Neuronal stem cell (in vitro differentiated cells): ENCODE results near the gene ZBTB7C.

Source experiments
- DNase-seq: peaks from one replicate; pipeline ENCODE4 v3.0.0-alpha.2; 2013; ENCODE audit warnings: low spot score
- H2AFZ ChIP-seq: one replicate; pipeline ENCODE4 v1.6.1; 2013; ENCODE audit warnings: mild to moderate bottlenecking, low read length, inconsistent platforms
- H2AK5ac ChIP-seq: 2 replicates; pipeline ENCODE4 v1.6.1; 2013; ENCODE audit warnings: low read depth, mild to moderate bottlenecking, inconsistent platforms, low read length, moderate library complexity, mixed read lengths
- H2BK120ac ChIP-seq: 2 replicates; pipeline ENCODE4 v1.6.1; 2013; ENCODE audit warnings: low read depth, mild to moderate bottlenecking, inconsistent platforms, low read length, moderate library complexity, mixed read lengths
- H2BK12ac ChIP-seq: one replicate; pipeline ENCODE4 v1.6.1; 2013; ENCODE audit warnings: low read length, inconsistent platforms
- H2BK15ac ChIP-seq: 2 replicates; pipeline ENCODE4 v1.6.1; 2013; ENCODE audit warnings: mild to moderate bottlenecking, low read length, inconsistent platforms, mixed read lengths
- H2BK5ac ChIP-seq: one replicate; pipeline ENCODE4 v1.6.1; 2013; ENCODE audit warnings: inconsistent platforms, mild to moderate bottlenecking, low read length, moderate library complexity
- H3K14ac ChIP-seq: one replicate; pipeline ENCODE4 v1.6.1; 2013; ENCODE audit warnings: low read length, inconsistent platforms
- H3K18ac ChIP-seq: 2 replicates; pipeline ENCODE4 v1.6.1; 2013; ENCODE audit warnings: low read length, inconsistent platforms
- H3K23ac ChIP-seq: 2 replicates; pipeline ENCODE4 v1.6.1; 2013; ENCODE audit warnings: low read depth, mild to moderate bottlenecking, mixed read lengths, low read length, inconsistent platforms; ENCODE audit not compliant: poor library complexity
- H3K27ac ChIP-seq: replicated peaks from 3 replicates; pipeline ENCODE4 v1.5.1; 2013; ENCODE audit warnings: low read length, inconsistent platforms
- H3K27me3 ChIP-seq, 3 experiments: 2 replicates each; pipeline ENCODE4 v1.6.1; 2013; ENCODE audit warnings: low read length in 3 of 3, mild to moderate bottlenecking in 2 of 3, inconsistent platforms in 1 of 3, low read depth in 1 of 3, mixed read lengths in 1 of 3, moderate library complexity in 1 of 3; ENCODE audit not compliant: control insufficient read depth in 3 of 3, insufficient read depth in 3 of 3
- H3K36me3 ChIP-seq, 2 donors: replicated peaks in 1 of 2; 2 replicates each; pipeline ENCODE4 v1.6.1; 2013; ENCODE audit warnings: low read length in 2 of 2; ENCODE audit not compliant: control insufficient read depth in 2 of 2, insufficient read depth in 2 of 2
- H3K4ac ChIP-seq: 2 replicates; pipeline ENCODE4 v1.6.1; 2013; ENCODE audit warnings: inconsistent platforms, mild to moderate bottlenecking, low read length, moderate library complexity
- H3K4me1 ChIP-seq, 2 donors: 1 replicate in 1 of 2; 2 replicates in 1 of 2; pipeline ENCODE4 v1.6.1; 2013; ENCODE audit warnings: low read length in 2 of 2, low read depth in 1 of 2; ENCODE audit not compliant: control insufficient read depth in 2 of 2, insufficient read depth in 1 of 2
- H3K4me2 ChIP-seq: one replicate; pipeline ENCODE4 v1.6.1; 2013; ENCODE audit warnings: mild to moderate bottlenecking, low read length, inconsistent platforms; ENCODE audit not compliant: insufficient read depth, poor library complexity, severe bottlenecking
- H3K4me3 ChIP-seq, 2 donors: 2 replicates each; pipeline ENCODE4 v1.5.1; 2013; ENCODE audit warnings: low read length in 2 of 2, mild to moderate bottlenecking in 2 of 2, inconsistent platforms in 1 of 2, moderate library complexity in 1 of 2
- H3K79me1 ChIP-seq: one replicate; pipeline ENCODE4 v1.6.1; 2013; ENCODE audit warnings: low read depth, mild to moderate bottlenecking, inconsistent platforms, low read length, moderate library complexity
- H3K9ac ChIP-seq: one replicate; pipeline ENCODE4 v1.6.1; 2013; ENCODE audit warnings: mild to moderate bottlenecking, low read depth, low read length, inconsistent platforms; ENCODE audit not compliant: poor library complexity
- H3K9me3 ChIP-seq, 2 donors: replicated peaks in 1 of 2; 2 replicates each; pipeline versions ENCODE3 to v1.6.1; 2013; ENCODE audit warnings: low read length in 2 of 2, mild to moderate bottlenecking in 2 of 2, inconsistent platforms in 1 of 2, low read depth in 1 of 2, mixed read lengths in 1 of 2, moderate library complexity in 1 of 2; ENCODE audit not compliant: control insufficient read depth in 2 of 2, insufficient read depth in 1 of 2
- H4K8ac ChIP-seq: one replicate; pipeline ENCODE4 v1.6.1; 2013; ENCODE audit warnings: low read depth, mild to moderate bottlenecking, inconsistent platforms, low read length, moderate library complexity
- H4K91ac ChIP-seq: one replicate; pipeline ENCODE4 v1.6.1; 2013; ENCODE audit warnings: low read length, low read depth, mild to moderate bottlenecking, inconsistent platforms; ENCODE audit not compliant: poor library complexity
- WGBS, 2 donors: extraction: QIAGEN DNeasy Blood & Tissue Kit; methylation state at CpG; one replicate each; pipeline ENCODE4 v1.1.7; 2013; ENCODE audit warnings: missing lambda C conversion rate in 2 of 2, mixed read lengths in 1 of 2; ENCODE audit not compliant: insufficient read length in 2 of 2, insufficient replicate concordance in 1 of 2; ENCODE audit errors: extremely low coverage in 2 of 2; 5-methylcytosine and 5-hydroxymethylcytosine counted together

ZBTB7C gene

GRCh38 chr18:48296581-48296980 lies 112.6 kb downstream of the ZBTB7C start:
- H2AFZ ChIP-seq: no peak overlapping the region
- no peak overlapping the region for H3K27ac ChIP-seq
- H3K4me1 ChIP-seq: peaks cover 0 to 22% of the 10 kb centered on the region in 2 donors
- no peak overlapping the region for H2AK5ac ChIP-seq
- H3K18ac ChIP-seq: no peak overlapping the region
- no peaks in the 10 kb centered on the region for H3K36me3 ChIP-seq
- peak overlapping the region; percentile 18 for H3K9ac ChIP-seq
- no peak overlapping the region for H3K4ac ChIP-seq
- H2BK5ac ChIP-seq: no peak overlapping the region
- no peak overlapping the region for H4K8ac ChIP-seq
- no peaks in the 10 kb centered on the region for H3K27me3 ChIP-seq
- no peak overlapping the region for H2BK12ac ChIP-seq
- no peak overlapping the region for H4K91ac ChIP-seq
- no peak overlapping the region for H3K4me2 ChIP-seq
- no peak overlapping the region for H2BK15ac ChIP-seq
- H3K9me3 ChIP-seq: no peaks in the 10 kb centered on the region
- no peak overlapping the region for H3K14ac ChIP-seq
- no peak overlapping the region for H3K23ac ChIP-seq
- no peak overlapping the region for H3K4me3 ChIP-seq
- DNase-seq: no peak
- H2BK120ac ChIP-seq: no peak overlapping the region
- WGBS, 2 donors: no CpG with 5 or more reads among the region's 13 CpGs
- no peaks in the 10 kb centered on the region for H3K79me1 ChIP-seq

GRCh38 chr18:48295586-48296311 lies 113.4 kb downstream of the ZBTB7C start:
- H3K4me1 ChIP-seq: peaks cover 0 to 20% of the 10 kb centered on the region in 2 donors
- no peak overlapping the region for H3K27ac ChIP-seq
- H3K4me2 ChIP-seq: no peak overlapping the region
- H2BK5ac ChIP-seq: no peak overlapping the region
- peak overlapping the region; percentile 88 for H2AK5ac ChIP-seq
- peak overlapping the region; percentile 74 for H3K18ac ChIP-seq
- no peaks in the 10 kb centered on the region for H3K27me3 ChIP-seq
- peak overlapping the region; percentile 60 for H2BK15ac ChIP-seq
- H3K79me1 ChIP-seq: no peaks in the 10 kb centered on the region
- H3K9me3 ChIP-seq: no peaks in the 10 kb centered on the region
- peak overlapping the region; percentile 40 for H4K91ac ChIP-seq
- no peak overlapping the region for H2BK120ac ChIP-seq
- no peaks in the 10 kb centered on the region for H3K36me3 ChIP-seq
- peak overlapping the region in 1 of 2 donors; percentile 6 for H3K4me3 ChIP-seq
- H3K9ac ChIP-seq: peak overlapping the region; percentile 77
- H2AFZ ChIP-seq: no peak overlapping the region
- no CpG with 5 or more reads among the region's 10 CpGs for WGBS, 2 donors
- no peak for DNase-seq
- H3K14ac ChIP-seq: no peak overlapping the region
- no peak overlapping the region for H3K23ac ChIP-seq
- no peak overlapping the region for H4K8ac ChIP-seq
- H3K4ac ChIP-seq: no peak overlapping the region
- H2BK12ac ChIP-seq: no peak overlapping the region

- H3K18ac ChIP-seq: no peak overlapping the region
- DNase-seq: no peak
- H2BK12ac ChIP-seq: no peak overlapping the region
- H3K23ac ChIP-seq: no peak overlapping the region
- H3K27me3 ChIP-seq: no peaks in the 10 kb centered on the region
- H2BK15ac ChIP-seq: no peak overlapping the region
- no peak overlapping the region for H3K4ac ChIP-seq
- no peak overlapping the region for H3K4me2 ChIP-seq
- no peak overlapping the region for H2BK120ac ChIP-seq
- no peak overlapping the region for H3K14ac ChIP-seq
- no peak overlapping the region for H2BK5ac ChIP-seq
- peak overlapping the region; percentile 1 for H2AK5ac ChIP-seq
- no peaks in the 10 kb centered on the region for H3K9me3 ChIP-seq
- H2AFZ ChIP-seq: no peak overlapping the region
- H3K36me3 ChIP-seq: no peaks in the 10 kb centered on the region
- H3K79me1 ChIP-seq: no peaks in the 10 kb centered on the region
- H3K4me1 ChIP-seq: peaks cover 0 to 21% of the 10 kb centered on the region in 2 donors
- no peak overlapping the region for H4K8ac ChIP-seq
- no peak overlapping the region for H3K4me3 ChIP-seq
- WGBS, 2 donors: no CpG with 5 or more reads among the region's 12 CpGs
- H3K9ac ChIP-seq: no peak overlapping the region
- no peak overlapping the region for H4K91ac ChIP-seq
- no peak overlapping the region for H3K27ac ChIP-seq
Measured at GRCh38 chr18:48294899-48295585, 114.1 kb downstream of the ZBTB7C start.
